ENCODE measurements around the gene MYO18A.

GRCh38 chr17:29051194-29051593 lies 129.0 kb downstream of the MYO18A start:
- TF ChIP-seq CTCF (IDR thresholded peaks at IDR 0.05; ENCODE audit: low read depth, low read length) (no peak), EZH2phosphoT487 (IDR thresholded peaks at IDR 0.05; ENCODE audit: low read depth) (no peak)
